ENCODE measurements around the gene TUBG2.
"Not testable (repeated sequence)": the region's sequence is repeated elsewhere in the genome, so short reads cannot be mapped to it uniquely, and the experiment has no call there.

TUBG2 gene

GRCh38 chr17:42659079-42659931, at the start of gene TUBG2:
TSS of gene TUBG2 (plus strand) at chr17:42659284. CDS start at chr17:42659504, 220 bp downstream.
- DNase-seq (ENCODE audit: low spot score): peak; percentile 97

- not testable (repeated sequence) for DNase-seq (ENCODE audit: low spot score)
These were observed 49.0 kb upstream of the TUBG2 start for GRCh38 chr17:42609814-42610801.

- no peak for DNase-seq (ENCODE audit: low spot score)
These were observed 47.1 kb upstream of the TUBG2 start for GRCh38 chr17:42612013-42612412.

GRCh38 chr17:42613699-42614295, 45.3 kb upstream of the TUBG2 start:
- DNase-seq (ENCODE audit: low spot score): no peak

GRCh38 chr17:42617956-42618431, 41.1 kb upstream of the TUBG2 start:
- DNase-seq (ENCODE audit: low spot score): no peak

- no peak for DNase-seq (ENCODE audit: low spot score)
These were observed 40.5 kb upstream of the TUBG2 start for GRCh38 chr17:42618442-42619150.

GRCh38 chr17:42621987-42622386, 37.1 kb upstream of the TUBG2 start:
- not testable (repeated sequence) for DNase-seq (ENCODE audit: low spot score)

GRCh38 chr17:42623271-42623670, 35.8 kb upstream of the TUBG2 start:
- DNase-seq (ENCODE audit: low spot score): no peak

- DNase-seq (ENCODE audit: low spot score): no peak
These were observed 35.1 kb upstream of the TUBG2 start for GRCh38 chr17:42623732-42624596.

- not testable (repeated sequence) for DNase-seq (ENCODE audit: low spot score)
These were observed 31.9 kb upstream of the TUBG2 start for GRCh38 chr17:42627032-42627764.

GRCh38 chr17:42629411-42630009, 29.6 kb upstream of the TUBG2 start:
- DNase-seq (ENCODE audit: low spot score): no peak

GRCh38 chr17:42632949-42633444, 26.1 kb upstream of the TUBG2 start:
- DNase-seq (ENCODE audit: low spot score): no peak

- DNase-seq (ENCODE audit: low spot score): no peak
These were observed 19.5 kb upstream of the TUBG2 start for GRCh38 chr17:42639525-42640113.

GRCh38 chr17:42640121-42640520, 19.0 kb upstream of the TUBG2 start:
- DNase-seq (ENCODE audit: low spot score): no peak

- DNase-seq (ENCODE audit: low spot score): no peak
These were observed 16.7 kb upstream of the TUBG2 start for GRCh38 chr17:42642336-42642735.

- no peak for DNase-seq (ENCODE audit: low spot score)
These were observed 11.3 kb upstream of the TUBG2 start for GRCh38 chr17:42647778-42648177.

GRCh38 chr17:42651392-42651791, 7.7 kb upstream of the TUBG2 start:
- DNase-seq (ENCODE audit: low spot score): no peak
